HG02610 (cell line): Measurements from ENCODE around the gene FOXA1.

Experiments
- ATAC-seq: cut with Tn5 transposase; IDR thresholded peaks from one replicate; pipeline ENCODE4 v1.9.1; 2021; ENCODE audit warnings: mild to moderate bottlenecking, moderate library complexity; ENCODE audit not compliant: unreplicated experiment

Gene FOXA1

DNA sequence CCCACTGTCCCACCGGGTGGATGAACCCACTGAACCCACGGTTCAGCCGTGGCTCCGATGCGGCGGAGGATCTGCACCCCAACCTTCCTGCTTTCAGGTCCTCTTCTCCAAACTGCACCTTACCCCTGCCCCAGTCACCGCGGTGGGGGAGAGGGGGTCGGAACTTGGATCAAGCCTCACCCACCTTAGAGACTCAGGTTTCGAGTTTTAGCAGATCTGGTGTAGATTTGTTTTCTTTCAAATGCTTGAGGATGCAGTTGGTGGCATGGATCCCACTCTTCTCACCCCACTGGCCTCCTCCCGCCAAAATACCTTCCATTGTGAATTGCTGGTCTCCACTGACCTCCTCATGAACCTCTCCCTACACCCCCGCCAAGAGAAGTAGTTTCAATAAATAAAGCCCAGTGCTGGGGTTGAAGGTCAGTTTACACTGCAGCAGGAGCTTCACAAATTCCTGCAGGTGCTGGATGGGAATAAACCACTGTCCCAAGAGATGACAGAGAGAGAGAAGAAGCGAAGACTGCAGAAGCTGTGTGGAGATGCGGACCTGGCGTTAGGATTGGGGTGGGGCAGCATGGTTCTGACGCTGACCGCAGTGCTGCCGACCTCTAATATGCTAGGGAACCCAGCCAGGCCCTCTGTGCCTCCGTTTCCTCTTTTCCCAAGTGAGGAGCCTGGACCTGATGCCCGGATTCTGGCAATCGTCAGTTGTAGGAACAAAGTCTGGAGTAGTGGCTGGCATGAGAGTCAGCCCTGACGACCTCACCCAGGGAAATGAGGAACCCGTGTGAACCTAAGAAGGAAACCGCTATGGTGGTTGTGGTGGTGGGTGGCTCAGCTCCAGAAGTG lies 7.8 kb upstream of the FOXA1 start:
- no peak for ATAC-seq

DNA sequence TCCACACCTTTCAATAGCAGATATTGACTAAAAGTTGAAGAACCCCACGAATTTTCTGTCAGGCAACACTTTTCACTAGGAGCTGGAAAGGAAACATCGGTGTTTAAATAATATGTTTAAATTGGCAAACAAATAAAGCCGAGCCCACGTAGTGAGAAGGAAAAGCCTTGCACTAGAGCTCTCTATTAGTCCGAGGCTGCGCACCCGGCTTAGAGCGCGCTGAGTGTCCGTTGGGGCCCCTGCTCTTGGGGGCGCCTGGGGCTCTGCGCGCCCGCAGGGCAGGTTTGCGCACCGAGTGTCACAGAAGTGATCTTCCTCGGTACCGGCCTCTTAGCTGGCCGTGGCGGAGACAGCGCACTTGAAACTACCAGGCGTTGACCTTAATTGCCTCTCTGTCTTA lies 6.8 kb upstream of the FOXA1 start:
- ATAC-seq: no peak

DNA sequence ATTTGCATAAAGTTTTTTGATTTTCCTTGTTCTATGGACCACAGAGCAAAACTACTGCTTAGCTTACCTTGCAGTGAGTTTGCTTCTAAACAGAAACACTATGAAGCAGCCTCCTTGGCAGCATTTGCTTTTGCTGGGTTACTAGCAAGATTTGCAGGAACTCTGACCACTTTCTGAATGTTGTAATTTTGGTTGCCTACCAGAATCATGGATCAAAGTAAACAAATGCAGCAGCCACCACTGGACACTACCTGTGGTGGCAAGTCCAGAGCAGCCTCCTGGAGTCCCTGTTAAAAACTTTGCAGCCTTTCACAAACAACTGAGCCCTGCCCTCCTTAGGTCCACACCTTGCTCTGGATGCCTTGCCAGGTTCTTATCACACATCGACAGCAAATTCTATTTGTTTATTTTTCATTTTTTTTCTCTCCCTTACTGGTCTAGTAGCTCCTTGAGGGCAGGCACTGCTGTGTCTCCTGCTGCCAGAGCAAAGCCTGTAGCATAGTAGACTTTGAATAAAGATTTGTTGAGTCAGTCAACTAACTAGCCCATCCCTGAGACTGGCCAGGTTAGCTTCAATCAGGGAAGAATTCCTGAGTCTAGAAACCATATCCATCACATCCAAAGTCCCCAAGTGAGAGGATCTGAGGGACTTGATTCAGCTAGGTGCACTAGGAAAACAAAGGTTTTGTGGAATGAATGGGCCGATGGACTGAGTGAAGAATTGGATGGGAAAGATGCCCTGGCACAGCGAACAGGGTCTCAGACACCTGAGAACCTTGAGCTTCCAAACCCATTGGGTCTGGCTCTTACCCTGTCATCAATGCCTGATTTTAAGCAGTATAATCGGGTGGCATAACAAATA lies 6.1 kb upstream of the FOXA1 start:
- ATAC-seq: no peak

DNA sequence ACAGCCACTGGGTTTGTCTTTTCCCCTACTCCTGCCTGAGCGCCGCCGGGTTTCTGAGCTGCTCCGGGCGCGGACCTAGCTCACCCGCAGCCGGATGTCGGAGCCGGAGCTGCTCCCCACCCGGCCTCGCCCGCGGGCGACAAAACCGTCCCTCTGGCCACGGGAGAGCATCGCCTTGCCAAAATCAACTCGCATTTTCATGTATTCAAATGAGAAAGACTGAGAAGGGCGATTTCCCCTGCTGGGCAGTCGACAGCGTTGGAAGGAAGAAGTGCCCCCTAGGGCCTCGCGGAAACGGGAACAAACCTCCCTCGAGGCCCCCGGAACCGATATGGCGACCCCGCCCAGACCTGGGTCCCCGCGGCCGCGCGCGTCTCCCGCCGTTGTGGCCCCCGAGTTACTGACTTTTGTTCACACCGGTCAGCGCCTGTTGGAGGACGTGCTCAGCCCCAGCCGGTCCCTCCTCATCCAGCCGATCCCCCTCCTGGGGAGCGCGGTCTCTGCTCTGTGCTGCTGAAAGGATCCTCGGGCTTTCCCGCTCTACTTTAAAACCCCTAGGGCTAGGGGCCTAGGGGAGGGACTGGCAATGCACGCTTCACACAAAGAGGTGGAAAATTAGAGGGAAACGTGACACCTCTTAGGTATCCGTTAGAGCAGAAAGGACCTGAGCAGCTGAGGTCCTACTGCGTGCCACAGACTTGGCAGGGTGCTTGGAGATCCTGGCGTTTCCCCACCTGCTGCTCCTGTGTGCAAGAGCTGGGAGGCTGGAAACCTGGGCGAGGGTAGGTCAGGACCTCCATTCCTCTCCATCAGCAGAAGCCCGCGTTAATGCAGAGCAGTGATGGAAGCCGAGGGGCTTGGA lies 4.7 kb upstream of the FOXA1 start:
- no peak for ATAC-seq

DNA sequence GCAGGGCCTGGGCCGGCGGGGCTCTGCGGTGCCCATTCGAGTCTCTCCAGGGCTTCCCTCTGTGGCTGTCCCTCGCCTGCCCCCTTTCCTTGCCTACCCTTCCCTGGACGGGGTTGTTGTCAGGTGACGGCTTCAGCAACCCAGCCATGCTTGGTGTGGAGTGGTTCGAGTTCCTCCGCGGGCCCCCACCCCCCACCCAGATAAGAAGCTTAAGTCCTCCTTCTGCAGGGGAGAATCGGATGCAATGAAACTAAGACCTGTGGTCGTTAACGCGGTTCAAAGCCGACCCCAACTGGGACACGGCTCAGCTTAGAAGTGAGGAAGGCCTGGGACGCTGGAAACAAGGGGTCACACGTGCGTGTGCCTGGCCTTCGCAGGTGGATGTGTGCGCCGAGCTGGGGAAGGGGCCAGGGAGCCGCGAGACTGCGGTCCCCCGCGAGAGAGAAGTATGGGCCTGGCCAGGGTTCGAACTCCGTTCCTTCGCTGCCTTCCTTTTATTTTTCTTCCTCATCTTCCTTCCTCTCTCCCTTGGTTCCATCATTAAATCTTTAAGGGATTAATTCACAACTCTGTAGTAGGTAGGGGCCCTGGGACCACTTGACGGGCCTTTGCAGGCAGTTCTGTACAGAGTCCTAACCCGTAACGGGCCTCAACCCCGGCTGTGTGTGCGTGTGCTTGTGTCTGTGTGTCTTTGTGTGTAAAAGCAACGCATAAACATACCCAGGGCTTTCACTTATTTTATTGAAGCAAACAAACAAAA lies 3.9 kb upstream of the FOXA1 start:
- no peak for ATAC-seq

DNA sequence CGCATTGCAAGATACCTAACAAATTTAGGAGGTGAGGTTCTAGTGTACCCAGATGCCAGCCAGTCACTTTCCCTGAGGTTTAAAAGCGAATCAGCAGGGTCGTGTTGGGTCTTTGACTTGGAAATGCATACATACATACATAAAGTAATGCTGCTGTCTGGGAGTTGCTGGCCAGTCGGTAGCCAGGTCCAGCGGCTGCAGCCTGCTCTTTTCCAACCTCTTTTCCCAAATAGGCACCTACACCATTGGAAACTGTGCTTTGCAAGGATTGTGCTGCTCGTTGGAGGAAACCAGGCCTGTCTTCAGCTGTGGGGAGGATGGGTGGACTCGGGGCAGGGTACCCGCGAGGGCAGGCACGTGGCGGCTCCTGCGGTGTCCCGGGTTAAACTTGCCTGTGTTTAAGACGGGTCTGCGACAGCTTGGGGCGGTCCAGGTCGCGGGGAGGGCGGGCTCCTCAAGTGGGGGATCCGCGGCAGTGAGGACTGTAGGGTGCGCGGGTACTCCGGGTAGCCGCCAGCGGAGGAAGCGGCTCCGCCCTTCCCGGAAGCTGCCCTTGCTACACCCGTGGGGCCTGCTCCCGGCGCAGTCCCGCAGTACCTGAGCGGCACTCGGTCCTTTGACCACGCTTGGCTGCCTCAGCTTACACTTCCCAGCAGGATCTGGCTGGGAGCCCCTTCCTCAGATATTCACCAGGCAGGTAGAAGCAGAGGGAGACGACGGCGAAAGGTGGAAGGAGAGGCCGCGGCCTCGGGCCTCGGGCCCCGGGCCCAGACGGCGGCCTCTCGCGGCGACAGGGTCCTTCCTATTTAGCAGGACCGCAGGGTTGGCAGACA lies 3.1 kb upstream of the FOXA1 start:
- no peak for ATAC-seq

DNA sequence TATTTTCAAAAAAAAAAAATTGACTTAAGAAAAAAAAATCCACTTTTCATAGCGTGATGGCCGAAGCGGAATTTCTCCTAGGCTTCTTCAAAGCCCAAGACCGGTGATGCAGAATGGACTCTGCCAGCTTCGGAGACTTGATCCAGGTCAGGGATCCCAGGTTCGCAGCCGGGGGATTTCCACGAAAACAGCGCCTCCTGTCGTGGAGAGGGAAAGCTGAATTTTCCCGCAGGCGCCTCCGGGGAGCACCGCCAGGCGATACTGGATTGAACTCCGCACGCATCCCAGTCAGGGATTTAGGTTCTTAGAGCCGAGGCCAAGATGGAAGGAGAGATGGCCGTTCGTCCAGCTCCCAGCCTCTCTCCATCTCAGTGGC lies 2.5 kb upstream of the FOXA1 start:
- ATAC-seq: no peak

DNA sequence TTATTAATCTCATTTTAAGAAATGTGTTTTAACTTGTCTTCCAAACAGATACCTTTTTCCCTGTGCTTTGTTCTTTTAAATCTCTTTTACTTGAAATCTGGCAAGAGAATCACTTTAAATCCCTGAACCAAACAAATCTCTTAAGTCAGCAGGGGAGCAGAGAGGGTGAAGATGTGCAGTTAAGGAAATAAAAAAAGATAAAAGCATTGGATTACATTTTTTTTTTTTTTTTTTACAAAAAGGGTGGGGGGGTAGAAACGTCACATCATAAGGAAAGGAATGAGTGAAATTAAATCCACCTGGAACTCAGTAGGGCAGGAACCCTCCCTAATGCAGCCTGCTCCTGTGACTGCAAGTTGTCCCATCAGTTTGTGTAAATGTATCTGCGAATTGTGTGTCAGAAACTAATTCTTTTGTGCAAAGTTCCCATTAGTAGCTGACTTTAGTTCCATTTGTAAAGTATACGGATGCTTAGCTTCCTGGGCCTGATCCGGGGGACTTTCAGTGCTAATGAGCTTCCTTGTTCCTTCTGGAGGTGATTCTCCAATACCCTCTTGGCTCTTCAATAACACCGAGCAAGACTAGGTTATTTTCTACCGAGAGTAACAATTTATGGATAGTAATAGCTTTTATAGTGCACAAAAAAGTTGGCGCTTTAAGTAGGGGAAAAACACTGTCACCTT lies 1.9 kb upstream of the FOXA1 start:
- ATAC-seq: no peak

DNA sequence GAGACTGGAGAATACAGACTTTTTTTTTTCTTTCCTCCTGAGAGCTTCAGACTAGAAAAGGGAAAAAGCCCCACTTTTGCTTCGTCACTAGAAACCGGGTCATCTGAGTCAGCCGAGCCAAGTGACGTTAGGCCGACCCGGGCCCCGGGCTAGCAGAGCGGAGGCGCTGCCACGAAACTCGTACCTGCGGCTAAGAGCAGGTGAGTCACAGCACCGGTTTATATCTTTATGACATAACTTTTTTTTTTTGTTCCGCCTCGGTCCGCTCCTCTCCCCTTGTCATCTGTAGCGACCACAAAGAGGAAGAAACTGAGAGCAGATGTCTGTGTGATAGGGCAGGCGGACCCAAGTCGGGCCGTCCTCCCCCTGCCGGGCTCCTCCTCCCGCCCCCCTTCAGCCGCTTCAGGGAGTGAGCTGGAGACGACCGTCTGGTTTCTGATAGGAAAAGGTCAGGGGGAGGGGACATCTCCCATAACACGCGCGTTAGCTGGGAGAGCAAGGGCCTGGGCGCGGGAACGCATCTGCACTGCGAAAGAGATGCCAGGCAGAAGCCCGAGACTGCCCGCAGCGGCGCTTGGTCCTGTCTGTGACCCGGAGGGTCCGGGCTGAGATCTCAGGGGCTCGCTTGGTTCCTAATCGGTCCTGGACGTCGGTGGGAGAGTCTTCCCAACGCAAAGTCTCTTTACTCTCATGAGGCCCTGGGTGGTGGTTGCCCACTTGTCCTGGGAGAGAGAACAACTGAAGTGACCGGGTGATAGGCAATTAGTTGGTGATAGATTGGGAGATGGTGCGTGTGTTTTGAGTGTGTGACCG lies 966 bp upstream of the FOXA1 start:
- peak; percentile 89 for ATAC-seq

DNA sequence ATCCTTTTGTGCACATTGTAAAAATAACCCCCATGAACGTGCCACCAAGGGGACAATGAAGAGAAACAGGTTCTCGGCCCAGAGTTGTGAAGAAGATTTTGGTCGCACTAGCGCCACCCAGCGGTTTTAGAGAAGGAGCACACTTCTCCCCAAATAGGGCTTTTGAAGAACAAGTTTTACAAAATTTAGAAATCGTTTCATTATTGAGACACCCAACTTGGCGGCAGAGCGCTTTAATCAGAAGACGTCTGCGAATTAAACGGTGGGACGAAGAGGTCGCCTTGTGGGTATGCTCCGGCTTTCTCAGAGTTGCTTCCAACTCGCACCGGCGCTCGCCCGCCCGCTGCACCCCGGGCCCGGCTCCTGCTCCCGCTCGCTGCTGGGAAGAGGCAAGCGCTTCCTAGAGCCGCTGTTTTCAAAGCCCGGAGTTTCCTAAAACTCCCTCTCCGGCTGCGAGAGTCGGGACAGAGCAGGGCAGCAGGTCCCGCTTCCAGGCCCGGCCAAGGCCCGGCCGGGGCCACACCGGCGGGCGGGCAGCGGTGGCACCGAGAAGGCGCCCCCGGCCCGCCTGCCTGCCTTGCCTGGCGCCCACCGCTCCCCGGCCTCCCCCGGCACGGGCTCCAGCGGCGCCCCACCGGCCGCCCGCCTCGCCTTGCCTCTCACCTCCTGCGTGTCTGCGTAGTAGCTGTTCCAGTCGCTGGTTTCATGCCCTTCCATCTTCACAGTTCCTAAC lies 645 bp downstream of the FOXA1 start:
- no peak for ATAC-seq

DNA sequence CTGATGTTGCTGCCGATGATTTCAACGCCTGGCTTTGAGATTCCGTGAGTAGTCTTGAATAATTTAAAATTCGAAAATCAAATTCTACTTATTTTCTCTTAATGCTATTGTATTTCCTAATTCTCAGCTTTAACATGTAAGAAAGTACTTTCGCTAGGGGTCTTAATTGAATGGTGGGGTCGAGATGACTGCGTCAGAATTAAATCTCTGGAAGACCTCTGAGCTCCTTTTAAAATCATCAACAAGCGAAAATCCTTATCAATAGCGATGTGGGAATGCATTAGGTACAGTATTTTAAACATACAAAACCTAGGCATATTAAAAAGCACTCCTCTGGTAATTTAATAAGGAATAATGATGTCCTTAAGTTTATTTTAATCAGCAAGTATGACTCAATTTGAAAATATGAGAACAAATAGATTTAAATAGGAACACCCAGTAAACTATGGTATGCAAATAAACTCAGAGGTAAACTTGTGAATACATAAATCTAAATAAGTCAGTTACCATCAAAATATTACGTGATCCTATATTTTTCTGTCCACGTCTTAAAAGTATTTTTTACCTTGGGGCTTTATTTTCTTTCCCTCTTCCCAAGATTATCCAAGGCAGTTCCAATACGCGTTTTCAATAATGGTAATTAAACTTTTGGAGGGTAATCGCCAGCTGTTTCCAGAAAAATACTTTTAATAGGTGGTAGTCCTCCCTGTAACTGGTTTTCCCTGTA lies 1.4 kb downstream of the FOXA1 start:
- ATAC-seq: no peak

DNA sequence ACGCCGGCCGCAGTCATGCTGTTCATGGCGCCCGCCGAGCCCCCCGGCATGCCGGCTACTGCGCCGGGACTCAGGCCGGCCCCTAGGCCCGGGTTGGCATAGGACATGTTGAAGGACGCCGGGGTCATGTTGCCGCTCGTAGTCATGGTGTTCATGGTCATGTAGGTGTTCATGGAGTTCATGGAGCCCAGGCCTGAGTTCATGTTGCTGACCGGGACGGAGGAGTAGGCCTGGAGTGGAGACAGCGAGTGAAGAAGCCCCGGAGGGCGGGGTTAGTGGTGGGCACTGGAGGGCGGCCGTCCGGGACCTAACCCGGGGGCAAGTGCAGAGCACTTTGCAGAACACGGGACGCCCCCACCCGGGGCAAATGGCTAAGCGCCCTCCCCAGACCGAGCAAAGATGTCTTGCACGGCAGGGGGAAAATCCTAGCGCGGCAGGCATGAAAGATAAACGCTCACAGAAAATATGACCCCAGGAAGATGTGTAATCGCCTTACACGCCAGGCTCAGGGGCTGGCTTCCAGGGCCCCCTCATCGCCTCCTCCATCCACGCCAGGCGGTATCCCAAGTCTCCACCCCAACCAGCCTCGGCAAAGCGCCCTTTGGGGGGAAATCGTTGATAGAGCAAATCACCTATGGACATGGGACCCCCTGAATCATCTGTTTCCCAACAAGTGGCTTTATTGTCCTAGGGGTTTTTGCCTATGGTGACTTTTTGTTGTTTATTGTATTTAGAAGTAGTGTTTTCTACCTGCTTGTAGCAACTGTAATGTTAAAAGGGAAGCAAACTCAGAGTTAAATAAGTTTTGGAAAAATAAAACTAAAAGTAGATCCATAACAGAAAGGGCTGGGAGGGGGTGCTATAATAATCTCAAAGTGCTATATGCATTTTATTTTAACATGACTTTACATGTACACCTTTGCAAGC lies 2.3 kb downstream of the FOXA1 start:
- ATAC-seq: no peak

DNA sequence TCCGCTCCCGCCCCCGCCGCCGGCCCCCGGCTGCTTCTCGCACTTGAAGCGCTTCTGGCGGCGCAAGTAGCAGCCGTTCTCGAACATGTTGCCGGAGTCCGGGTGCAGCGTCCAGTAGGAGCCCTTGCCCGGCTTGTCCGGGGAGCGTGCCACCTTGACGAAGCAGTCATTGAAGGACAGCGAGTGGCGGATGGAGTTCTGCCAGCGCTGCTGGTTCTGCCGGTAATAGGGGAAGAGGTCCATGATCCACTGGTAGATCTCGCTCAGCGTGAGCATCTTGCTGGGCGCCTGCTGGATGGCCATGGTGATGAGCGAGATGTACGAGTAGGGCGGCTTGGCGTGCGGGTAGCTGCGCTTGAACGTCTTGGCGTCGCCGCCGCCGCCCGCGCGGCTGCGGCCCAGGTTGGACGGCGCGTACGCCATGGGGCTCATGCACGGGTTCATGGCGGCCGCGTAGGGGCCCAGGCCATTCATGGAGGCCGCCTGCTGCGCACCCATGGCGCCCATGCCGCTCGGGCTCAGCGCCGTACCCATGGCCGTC lies 3.0 kb downstream of the FOXA1 start:
- ATAC-seq: no peak

DNA sequence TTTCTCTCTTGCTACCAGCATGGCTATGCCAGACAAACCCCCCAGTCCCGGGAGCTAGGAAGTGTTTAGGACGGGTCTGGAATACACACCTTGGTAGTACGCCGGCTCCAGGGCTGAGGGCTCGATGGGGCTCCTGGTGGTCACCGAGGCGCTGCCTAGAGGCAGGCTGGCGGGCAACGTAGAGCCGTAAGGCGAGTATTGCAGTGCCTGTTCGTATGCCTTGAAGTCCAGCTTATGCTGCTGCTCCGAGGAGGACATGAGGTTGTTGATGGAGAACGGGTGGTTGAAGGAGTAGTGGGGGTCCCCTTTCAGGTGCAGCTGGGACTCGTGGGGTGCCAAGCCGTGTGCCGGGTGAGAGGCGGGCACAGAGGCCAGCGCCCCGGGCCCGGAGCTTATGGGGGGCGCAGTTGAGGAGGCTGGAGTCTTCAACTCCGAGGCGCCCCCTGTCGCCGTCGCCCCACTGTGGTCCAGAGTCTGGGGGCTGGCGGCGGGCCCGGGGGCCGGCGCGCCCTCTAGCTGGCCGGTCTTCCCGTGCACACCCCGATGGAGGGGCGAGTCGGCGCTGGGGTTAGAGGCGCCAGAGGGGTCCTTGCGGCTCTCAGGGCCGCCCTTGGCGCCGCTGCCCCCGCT lies 3.6 kb downstream of the FOXA1 start:
- no peak for ATAC-seq
